GM21737 (cell line): Measurements from ENCODE around the gene PTPRM.

Source experiments
- ATAC-seq: cut with Tn5 transposase; IDR thresholded peaks from one replicate; pipeline ENCODE4 v1.9.1; 2021; ENCODE audit warnings: mild to moderate bottlenecking, moderate library complexity; ENCODE audit not compliant: unreplicated experiment

PTPRM gene

GRCh38 chr18:7566567-7567473 is at the start of gene PTPRM:
PTPRM (plus strand) TSS chr18:7567316; CDS start chr18:7567819, 503 bp downstream.
- peak; percentile 87 for ATAC-seq

- ATAC-seq = no peak
Measured at GRCh38 chr18:7517852-7518251, 49.3 kb upstream of the PTPRM start.

GRCh38 chr18:7520200-7520785 is 46.8 kb upstream of the PTPRM start:
- no peak for ATAC-seq

- ATAC-seq = no peak
Measured at GRCh38 chr18:7521226-7521856, 45.8 kb upstream of the PTPRM start.

GRCh38 chr18:7523772-7524171 is 43.3 kb upstream of the PTPRM start:
- ATAC-seq = no peak

GRCh38 chr18:7524786-7525185 is 42.3 kb upstream of the PTPRM start:
- no peak for ATAC-seq

- no peak for ATAC-seq
Measured at GRCh38 chr18:7532942-7533341, 34.2 kb upstream of the PTPRM start.

- no peak for ATAC-seq
Measured at GRCh38 chr18:7535436-7536205, 31.5 kb upstream of the PTPRM start.

DNA sequence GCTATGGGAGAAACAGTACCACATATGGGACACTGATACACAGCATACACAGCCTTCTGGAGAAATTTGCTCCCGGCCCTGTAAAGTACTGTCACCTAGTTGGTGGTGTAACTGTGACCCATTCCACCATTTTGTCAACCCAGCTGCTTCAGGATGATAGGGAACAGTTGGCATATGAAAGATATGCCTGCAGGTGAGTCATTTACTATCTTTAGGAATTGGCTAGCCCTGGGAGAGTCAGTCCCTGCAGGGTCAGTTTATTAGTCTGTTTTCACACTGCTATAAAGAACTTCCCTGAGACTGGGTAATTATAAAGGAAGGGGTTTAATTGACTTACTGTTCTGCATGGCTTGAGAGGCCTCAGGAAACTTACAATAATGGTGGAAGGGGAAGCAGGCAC is 30.0 kb upstream of the PTPRM start:
- no peak for ATAC-seq

DNA sequence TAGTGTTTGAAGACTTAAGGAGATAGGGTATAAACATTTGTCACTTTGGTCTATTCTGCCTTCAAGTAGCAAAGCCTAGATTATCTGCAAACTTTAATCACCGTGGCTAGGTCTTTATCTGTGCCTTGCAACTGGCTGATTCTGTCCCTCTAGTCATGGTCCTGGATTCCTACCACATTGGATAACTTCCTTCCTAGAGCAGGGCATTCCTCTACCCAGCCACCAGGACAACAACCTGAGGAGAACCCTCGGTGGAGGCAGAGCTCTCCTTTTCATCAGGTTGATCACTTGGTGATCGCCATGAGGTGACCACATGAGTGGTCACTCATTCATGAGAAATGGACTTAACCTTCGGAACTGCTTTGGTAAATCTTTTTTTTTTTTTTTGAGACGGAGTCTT is 25.3 kb upstream of the PTPRM start:
- ATAC-seq = no peak

- ATAC-seq = no peak
Measured at GRCh38 chr18:7544686-7545085, 22.4 kb upstream of the PTPRM start.

DNA sequence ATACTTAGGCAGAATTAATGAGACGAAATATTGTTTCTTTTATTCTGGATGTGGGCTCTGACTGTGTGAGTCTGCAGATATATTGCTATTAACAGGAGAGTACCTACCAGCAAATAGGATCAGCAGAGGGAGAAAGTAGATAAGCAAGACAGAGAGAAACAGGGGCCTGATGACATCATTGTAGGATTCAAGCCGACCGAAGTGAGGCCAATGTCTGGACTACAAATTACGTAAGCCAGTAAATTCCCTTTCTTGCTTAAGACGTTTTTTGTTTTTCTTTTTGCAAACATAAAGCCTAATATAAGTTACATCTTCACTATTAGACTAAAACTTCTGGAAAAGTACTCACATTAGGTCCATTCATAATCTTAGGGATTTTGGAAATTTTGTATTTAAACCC is 21.4 kb upstream of the PTPRM start:
- no peak for ATAC-seq

DNA sequence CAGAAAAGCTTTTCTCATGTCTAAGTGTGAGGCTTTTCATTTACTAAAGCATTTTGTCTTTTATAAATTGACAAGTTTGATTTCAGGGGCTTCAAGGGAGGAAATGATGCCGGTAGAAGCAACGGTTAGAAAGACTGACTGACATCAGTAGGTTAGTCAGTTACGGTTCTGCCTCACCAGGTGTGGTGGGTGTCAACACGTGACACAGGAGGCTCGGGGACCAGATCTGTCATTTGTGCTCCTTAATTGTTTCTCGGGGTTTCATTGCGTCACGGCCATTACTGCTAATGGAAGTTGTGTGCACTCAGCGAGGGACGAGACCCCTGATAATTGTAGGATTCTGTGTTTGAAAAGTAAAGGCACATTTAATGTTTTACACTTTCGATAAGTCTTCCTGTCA is 18.9 kb upstream of the PTPRM start:
- no peak for ATAC-seq

- no peak for ATAC-seq
Measured at GRCh38 chr18:7548721-7549120, 18.4 kb upstream of the PTPRM start.

GRCh38 chr18:7557973-7558372 is 9.1 kb upstream of the PTPRM start:
- no peak for ATAC-seq

GRCh38 chr18:7558769-7559168 is 8.3 kb upstream of the PTPRM start:
- ATAC-seq = no peak

DNA sequence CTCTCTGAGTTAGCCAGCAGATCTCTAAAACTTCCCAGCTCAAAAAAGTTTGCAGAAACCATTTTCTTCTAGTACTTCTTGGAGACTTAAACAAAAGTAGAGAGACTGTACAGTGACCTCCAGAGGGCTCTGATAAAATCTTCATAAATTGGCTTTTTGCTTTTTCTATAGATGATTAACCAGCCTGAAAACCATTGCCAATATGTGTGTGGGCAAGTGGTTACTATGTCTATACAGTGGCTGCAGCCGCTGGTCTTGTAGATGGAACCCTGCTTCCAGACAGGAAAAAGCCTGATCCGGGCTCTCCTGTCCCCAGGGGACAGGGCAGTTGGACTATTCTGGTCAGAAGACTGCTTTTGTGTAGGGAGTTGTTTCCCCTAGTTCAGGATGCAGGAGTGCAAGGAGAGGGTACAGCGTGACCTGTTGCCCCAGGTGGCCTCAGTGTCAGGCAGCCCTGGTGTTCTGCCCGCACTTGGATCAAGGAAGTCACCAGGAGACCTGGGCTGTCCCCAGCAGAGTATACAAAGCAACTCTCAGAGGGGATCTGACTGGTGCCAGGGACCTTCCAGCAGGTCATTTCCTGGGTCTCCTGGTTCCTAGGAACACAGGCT is 7.3 kb upstream of the PTPRM start:
- no peak for ATAC-seq

GRCh38 chr18:7561909-7562460 is 5.1 kb upstream of the PTPRM start:
- no peak for ATAC-seq

- ATAC-seq = no peak
Measured at GRCh38 chr18:7562491-7562890, 4.6 kb upstream of the PTPRM start.

GRCh38 chr18:7565677-7566076 is 1.4 kb upstream of the PTPRM start:
- ATAC-seq = no peak

DNA sequence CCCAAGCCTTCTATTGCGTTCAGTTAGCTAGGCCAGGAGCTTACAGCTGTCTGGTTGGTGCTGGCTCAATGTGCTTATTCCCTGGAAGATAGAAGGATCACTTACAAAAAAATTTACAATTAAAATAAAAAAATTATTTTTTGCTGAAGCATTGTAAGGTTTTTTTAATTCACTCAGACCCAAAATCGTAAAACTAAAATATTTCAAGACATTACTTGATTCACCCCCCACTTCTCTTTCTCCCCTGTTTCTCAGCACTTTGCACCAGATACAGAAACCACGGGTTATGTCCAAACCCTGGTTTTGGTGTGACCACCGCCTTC is 911 bp upstream of the PTPRM start:
- ATAC-seq = no peak
